Measurements from ENCODE around the gene MMD2. TPM values are rescaled to one million over a fixed set of nuclear protein-coding genes. Genes with fewer than 3 reads are reported as not detected.
"Not testable (repeated sequence)": the region's sequence is repeated elsewhere in the genome, so short reads cannot be mapped to it uniquely, and the experiment has no call there.

Gene MMD2
- total RNA-seq, 6 experiments from 2014 or later = not detected

GRCh38 chr7:4998910-4999309 is 39.9 kb upstream of the MMD2 start:
- Mint-ChIP-seq H3K27ac (no peak overlapping the region), H3K4me3 (no peak overlapping the region), H3K4me1 (ENCODE audit: low read depth) (no peaks in the 10 kb centered on the region), H3K9me3 (no peaks in the 10 kb centered on the region), H3K36me3 (ENCODE audit: low read depth) (peaks cover 22% of the 10 kb centered on the region), H3K27me3 (ENCODE audit: insufficient read depth) (peaks cover 5% of the 10 kb centered on the region)
- DNase-seq = no peak
- TF ChIP-seq CTCF (IDR thresholded peaks at IDR 0.05) = no peak

DNA sequence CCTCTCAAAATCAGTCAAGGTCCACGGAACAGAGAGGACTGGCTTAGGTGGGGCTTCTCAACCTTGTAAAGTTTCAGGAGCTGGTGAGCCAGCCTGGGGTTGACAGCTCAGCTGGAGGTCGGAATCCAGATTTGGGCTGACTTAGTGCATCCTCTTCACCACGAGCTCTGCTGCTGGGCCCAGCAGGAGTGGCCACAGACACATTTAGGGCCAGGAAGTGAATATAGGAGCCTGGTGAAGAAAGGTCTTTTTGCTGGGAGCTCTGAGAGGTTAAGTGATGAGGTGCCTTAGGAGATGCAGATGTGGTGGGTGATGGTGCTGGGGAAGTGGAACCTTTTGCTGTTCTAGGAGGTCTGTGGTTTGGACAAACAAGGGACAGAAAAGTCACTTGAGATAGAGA is 39.3 kb upstream of the MMD2 start:
- no peak for DNase-seq
- no peaks in the 10 kb centered on the region for H3K4me1 Mint-ChIP-seq (ENCODE audit: low read depth)
- H3K9me3 Mint-ChIP-seq = no peaks in the 10 kb centered on the region
- TF ChIP-seq CTCF (IDR thresholded peaks at IDR 0.05) = no peak
- peaks cover 22% of the 10 kb centered on the region for H3K36me3 Mint-ChIP-seq (ENCODE audit: low read depth)
- H3K27me3 Mint-ChIP-seq (ENCODE audit: insufficient read depth) = peaks cover 5% of the 10 kb centered on the region
- H3K4me3 Mint-ChIP-seq = no peak overlapping the region
- no peak overlapping the region for H3K27ac Mint-ChIP-seq

DNA sequence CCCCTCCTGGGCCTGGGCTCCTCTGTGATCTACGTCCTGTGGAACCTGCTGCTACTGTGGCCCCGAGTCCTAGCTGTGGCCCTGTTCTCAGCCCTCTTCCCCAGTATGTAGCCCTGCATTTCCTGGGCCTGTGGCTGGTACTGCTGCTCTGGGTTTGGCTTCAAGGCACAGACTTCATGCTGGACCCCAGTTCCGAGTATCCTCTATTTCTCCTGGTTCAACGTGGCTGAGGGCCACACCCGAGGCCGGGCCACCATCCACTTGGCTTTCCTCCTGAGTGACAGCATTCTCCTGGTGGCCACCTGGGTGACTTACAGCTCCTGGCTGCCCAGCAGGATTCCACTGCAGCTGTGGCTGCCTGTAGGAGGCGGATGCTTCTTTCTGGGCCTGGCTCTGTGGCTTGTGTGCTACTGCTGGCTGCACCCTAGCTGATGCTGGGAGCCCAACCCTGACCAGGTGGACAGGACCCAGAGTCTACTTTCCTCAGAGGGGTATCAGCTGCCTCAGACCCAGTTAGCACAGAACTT is 37.8 kb upstream of the MMD2 start:
- DNase-seq = no peak
- TF ChIP-seq CTCF (IDR thresholded peaks at IDR 0.05) = no peak
- H3K27me3 Mint-ChIP-seq (ENCODE audit: insufficient read depth) = peaks cover 5% of the 10 kb centered on the region; the same call in 1 of the 2 replicates
- no peaks in the 10 kb centered on the region for H3K9me3 Mint-ChIP-seq
- H3K27ac Mint-ChIP-seq = no peak overlapping the region
- H3K36me3 Mint-ChIP-seq (ENCODE audit: low read depth) = peaks cover 22% of the 10 kb centered on the region
- no peaks in the 10 kb centered on the region for H3K4me1 Mint-ChIP-seq (ENCODE audit: low read depth)
- H3K4me3 Mint-ChIP-seq = no peak overlapping the region

- H3K4me1 Mint-ChIP-seq (ENCODE audit: low read depth) = no peaks in the 10 kb centered on the region
- H3K27ac Mint-ChIP-seq = no peak overlapping the region
- H3K27me3 Mint-ChIP-seq (ENCODE audit: insufficient read depth) = peaks cover 5% of the 10 kb centered on the region; the same call in 1 of the 2 replicates
Observed at GRCh38 chr7:4995429-4995969, 36.5 kb upstream of the MMD2 start.

GRCh38 chr7:4993471-4993870 is 34.5 kb upstream of the MMD2 start:
- H3K27ac Mint-ChIP-seq = no peak overlapping the region
- no peaks in the 10 kb centered on the region for H3K4me1 Mint-ChIP-seq (ENCODE audit: low read depth)
- no peak for TF ChIP-seq CTCF (IDR thresholded peaks at IDR 0.05)
- DNase-seq = no peak
- no peak overlapping the region for H3K4me3 Mint-ChIP-seq
- H3K27me3 Mint-ChIP-seq (ENCODE audit: insufficient read depth) = no peaks in the 10 kb centered on the region; the same call in 1 of the 2 replicates
- H3K36me3 Mint-ChIP-seq (ENCODE audit: low read depth) = peaks cover 13% of the 10 kb centered on the region; the same call in 1 of the 2 replicates
- no peaks in the 10 kb centered on the region for H3K9me3 Mint-ChIP-seq

More at GRCh38 chr7:4995429-4995969, 36.5 kb upstream of the MMD2 start:
- H3K4me3 Mint-ChIP-seq = no peak overlapping the region
- H3K9me3 Mint-ChIP-seq = no peaks in the 10 kb centered on the region
- peaks cover 22% of the 10 kb centered on the region for H3K36me3 Mint-ChIP-seq (ENCODE audit: low read depth)
- no peak for DNase-seq
- no peak for TF ChIP-seq CTCF (IDR thresholded peaks at IDR 0.05)

GRCh38 chr7:4982741-4983140 is 23.8 kb upstream of the MMD2 start:
- not testable (repeated sequence) for H3K27ac Mint-ChIP-seq; H3K4me1 Mint-ChIP-seq (ENCODE audit: low read depth); H3K4me3 Mint-ChIP-seq; H3K9me3 Mint-ChIP-seq; DNase-seq; H3K27me3 Mint-ChIP-seq (ENCODE audit: insufficient read depth)
- peaks cover 60% of the 10 kb centered on the region for H3K36me3 Mint-ChIP-seq (ENCODE audit: low read depth)

- H3K36me3 Mint-ChIP-seq (ENCODE audit: low read depth) = peaks cover 55% of the 10 kb centered on the region
- H3K4me3 Mint-ChIP-seq; H3K27me3 Mint-ChIP-seq (ENCODE audit: insufficient read depth): not testable (repeated sequence)
Observed at GRCh38 chr7:4981295-4981890, 22.4 kb upstream of the MMD2 start.

GRCh38 chr7:4975626-4976025 is 16.6 kb upstream of the MMD2 start:
- not testable (repeated sequence) for H3K4me1 Mint-ChIP-seq (ENCODE audit: low read depth); H3K27ac Mint-ChIP-seq; DNase-seq; H3K27me3 Mint-ChIP-seq (ENCODE audit: insufficient read depth); H3K9me3 Mint-ChIP-seq
- Mint-ChIP-seq H3K36me3 (ENCODE audit: low read depth) (peaks cover 31% of the 10 kb centered on the region), H3K4me3 (peak overlapping the region; percentile 45)

More at GRCh38 chr7:4981295-4981890, 22.4 kb upstream of the MMD2 start:
- DNase-seq; H3K4me1 Mint-ChIP-seq (ENCODE audit: low read depth); H3K9me3 Mint-ChIP-seq; H3K27ac Mint-ChIP-seq: not testable (repeated sequence)
